Neural progenitor cell (in vitro differentiated cells): ENCODE data around the gene EIPR1. TPM values are rescaled to one million over a fixed set of nuclear protein-coding genes. Genes with fewer than 3 reads are reported as not detected.

Source experiments
- DNase-seq: peaks from one replicate; pipeline ENCODE4 v3.0.0-alpha.2; 2016; ENCODE audit warnings: low spot score
- H2AFZ ChIP-seq: fragments of 200-600 bp; sonication (generic); replicated peaks from 2 replicates; pipeline ENCODE4 v1.6.1; 2016; ENCODE audit warnings: antibody characterized with exemption
- H3F3A ChIP-seq: fragments of 200-600 bp; sonication (generic); 2 replicates; pipeline ENCODE4 v1.6.1; 2016; ENCODE audit warnings: antibody characterized with exemption, low read depth
- H3K27ac ChIP-seq: fragments of 200-600 bp; sonication (generic); 2 replicates; pipeline ENCODE4 v1.5.1; 2016; ENCODE audit warnings: mild to moderate bottlenecking
- H3K27me3 ChIP-seq: fragments of 200-600 bp; sonication (generic); 2 replicates; pipeline ENCODE4 v1.6.1; 2016; ENCODE audit warnings: mild to moderate bottlenecking, moderate library complexity
- H3K36me3 ChIP-seq: fragments of 200-600 bp; sonication (generic); 2 replicates; pipeline ENCODE4 v1.5.1; 2016
- H3K4me1 ChIP-seq: fragments of 200-600 bp; sonication (generic); 2 replicates; pipeline ENCODE4 v1.6.1; 2016; ENCODE audit warnings: mixed run types
- H3K4me2 ChIP-seq: fragments of 200-600 bp; sonication (generic); 2 replicates; pipeline ENCODE4 v1.6.1; 2016
- H3K4me3 ChIP-seq: fragments of 200-600 bp; sonication (generic); 2 replicates; pipeline ENCODE4 v1.5.1; 2016
- H3K79me2 ChIP-seq: fragments of 200-600 bp; sonication (generic); 2 replicates; pipeline ENCODE4 v1.6.1; 2016; ENCODE audit warnings: low read depth
- H3K9ac ChIP-seq: fragments of 200-600 bp; sonication (generic); 2 replicates; pipeline ENCODE4 v1.6.1; 2016
- H3K9me3 ChIP-seq: fragments of 200-600 bp; sonication (generic); 2 replicates; pipeline ENCODE4 v1.5.1; 2016; ENCODE audit warnings: low read depth
- H4K20me1 ChIP-seq: fragments of 200-600 bp; sonication (generic); 2 replicates; pipeline ENCODE4 v1.6.1; 2016; ENCODE audit warnings: low read depth
- H3K27ac Mint-ChIP-seq: 3 replicates; pipeline ENCODE4 v1.8.0; 2021; ENCODE audit warnings: mixed read lengths
- H3K27me3 Mint-ChIP-seq: 2 replicates; pipeline ENCODE4 v1.8.0; 2022; ENCODE audit warnings: low read depth, mild to moderate bottlenecking, inconsistent platforms, moderate library complexity, mixed read lengths; ENCODE audit not compliant: insufficient read depth
- H3K36me3 Mint-ChIP-seq: 3 replicates; pipeline ENCODE4 v1.8.0; 2021; ENCODE audit warnings: mixed read lengths
- H3K4me1 Mint-ChIP-seq: 3 replicates; pipeline ENCODE4 v1.8.0; 2021; ENCODE audit warnings: mixed read lengths
- H3K4me3 Mint-ChIP-seq: 3 replicates; pipeline ENCODE4 v1.8.0; 2021; ENCODE audit warnings: mild to moderate bottlenecking, moderate library complexity, mixed read lengths
- H3K9me3 Mint-ChIP-seq: 3 replicates; pipeline ENCODE4 v1.8.0; 2020; ENCODE audit warnings: mixed read lengths
- EZH2 ChIP-seq: fragments of 200-600 bp; sonication (generic); IDR thresholded peaks from 2 replicates; pipeline ENCODE4 v1.6.1; 2017; ENCODE audit warnings: antibody characterized with exemption, mild to moderate bottlenecking, moderate library complexity
- EZH2phosphoT487 ChIP-seq: fragments of 200-600 bp; sonication (generic); IDR thresholded peaks from 2 replicates; pipeline ENCODE4 v1.6.1; 2017; ENCODE audit warnings: antibody characterized with exemption
- total RNA-seq: library from RNA; depleted of rRNA; stranded (reverse); fragments of >200 nt; gene quantifications from 2 replicates; pipeline ENCODE4 v1.2.3, GENCODE V29; 2015; ENCODE audit warnings: low replicate concordance
- TF ChIP-seq, protein P1 (sequence below): fragments of 200-600 bp; sonication (generic); IDR thresholded peaks from 2 replicates; pipeline ENCODE4 v1.5.1; 2017; ENCODE audit warnings: antibody characterized with exemption, mild to moderate bottlenecking

Gene EIPR1
- total RNA-seq, 1 donor from 2014 or later: 57.1 TPM

GRCh38 chr2:3338340-3338739, 39.3 kb downstream of the EIPR1 start:
- Mint-ChIP-seq H3K27ac (no peak overlapping the region), H3K27me3 (peaks cover 3% of the 10 kb centered on the region), H3K36me3 (peaks cover 20% of the 10 kb centered on the region), H3K4me1 (peaks cover 2% of the 10 kb centered on the region), H3K4me3 (no peak overlapping the region), H3K9me3 (no peaks in the 10 kb centered on the region)
- no peak overlapping the region for H3K9ac ChIP-seq
- no peaks in the 10 kb centered on the region for H3K79me2 ChIP-seq
- TF ChIP-seq EZH2: no peak
- no peak for TF ChIP-seq EZH2phosphoT487
- TF ChIP-seq, protein P1, sequence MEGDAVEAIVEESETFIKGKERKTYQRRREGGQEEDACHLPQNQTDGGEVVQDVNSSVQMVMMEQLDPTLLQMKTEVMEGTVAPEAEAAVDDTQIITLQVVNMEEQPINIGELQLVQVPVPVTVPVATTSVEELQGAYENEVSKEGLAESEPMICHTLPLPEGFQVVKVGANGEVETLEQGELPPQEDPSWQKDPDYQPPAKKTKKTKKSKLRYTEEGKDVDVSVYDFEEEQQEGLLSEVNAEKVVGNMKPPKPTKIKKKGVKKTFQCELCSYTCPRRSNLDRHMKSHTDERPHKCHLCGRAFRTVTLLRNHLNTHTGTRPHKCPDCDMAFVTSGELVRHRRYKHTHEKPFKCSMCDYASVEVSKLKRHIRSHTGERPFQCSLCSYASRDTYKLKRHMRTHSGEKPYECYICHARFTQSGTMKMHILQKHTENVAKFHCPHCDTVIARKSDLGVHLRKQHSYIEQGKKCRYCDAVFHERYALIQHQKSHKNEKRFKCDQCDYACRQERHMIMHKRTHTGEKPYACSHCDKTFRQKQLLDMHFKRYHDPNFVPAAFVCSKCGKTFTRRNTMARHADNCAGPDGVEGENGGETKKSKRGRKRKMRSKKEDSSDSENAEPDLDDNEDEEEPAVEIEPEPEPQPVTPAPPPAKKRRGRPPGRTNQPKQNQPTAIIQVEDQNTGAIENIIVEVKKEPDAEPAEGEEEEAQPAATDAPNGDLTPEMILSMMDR: no peak
- no peaks in the 10 kb centered on the region for H3K4me1 ChIP-seq
- no peak overlapping the region for H2AFZ ChIP-seq
- H3F3A ChIP-seq: no peaks in the 10 kb centered on the region
- no peaks in the 10 kb centered on the region for H3K36me3 ChIP-seq
- H3K27me3 ChIP-seq: no peaks in the 10 kb centered on the region
- no peak overlapping the region for H3K27ac ChIP-seq
- no peak overlapping the region for H3K4me2 ChIP-seq
- no peak overlapping the region for H3K4me3 ChIP-seq
- peaks cover 3% of the 10 kb centered on the region for H4K20me1 ChIP-seq
- DNase-seq: no peak
- H3K9me3 ChIP-seq: no peaks in the 10 kb centered on the region

DNA sequence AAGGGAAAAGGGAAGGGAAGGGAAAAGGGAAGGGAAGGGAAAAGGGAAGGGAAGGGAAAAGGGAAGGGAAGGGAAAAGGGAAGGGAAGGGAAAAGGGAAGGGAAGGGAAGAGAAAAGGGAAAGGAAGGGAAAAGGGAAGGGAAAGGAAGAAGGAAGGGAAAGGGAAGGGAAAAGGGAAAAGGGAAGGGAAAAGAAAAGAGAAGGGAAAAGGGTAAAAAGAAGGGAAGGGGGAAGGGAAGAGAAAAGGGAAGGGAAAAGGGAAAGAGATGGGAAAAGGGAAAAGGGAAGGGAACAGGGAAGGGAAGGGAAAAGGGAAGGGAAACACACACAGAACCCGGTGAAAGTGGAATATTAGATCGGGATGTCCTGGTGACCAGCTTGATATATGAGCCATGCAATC, 40.8 kb downstream of the EIPR1 start:
- no peak overlapping the region for H3K4me3 ChIP-seq
- no peaks in the 10 kb centered on the region for H3K9me3 Mint-ChIP-seq

GRCh38 chr2:3334392-3335345, 42.9 kb downstream of the EIPR1 start:
- TF ChIP-seq, protein P1: no peak
- TF ChIP-seq EZH2phosphoT487: no peak
- no peak for TF ChIP-seq EZH2
- no peaks in the 10 kb centered on the region for H3K4me1 ChIP-seq
- H2AFZ ChIP-seq: no peak overlapping the region
- no peak for DNase-seq
- no peak overlapping the region for H3K27ac ChIP-seq
- H3K9ac ChIP-seq: no peak overlapping the region
- Mint-ChIP-seq H3K36me3 (peaks cover 39% of the 10 kb centered on the region), H3K27ac (no peak overlapping the region), H3K27me3 (peaks cover 3% of the 10 kb centered on the region), H3K4me3 (no peak overlapping the region), H3K4me1 (peaks cover 2% of the 10 kb centered on the region), H3K9me3 (peaks cover 3% of the 10 kb centered on the region)
- no peaks in the 10 kb centered on the region for H3K27me3 ChIP-seq
- H3K36me3 ChIP-seq: no peaks in the 10 kb centered on the region
- H3F3A ChIP-seq: no peaks in the 10 kb centered on the region
- H3K79me2 ChIP-seq: no peaks in the 10 kb centered on the region
- H4K20me1 ChIP-seq: no peaks in the 10 kb centered on the region
- H3K9me3 ChIP-seq: no peaks in the 10 kb centered on the region
- no peak overlapping the region for H3K4me2 ChIP-seq
- H3K4me3 ChIP-seq: no peak overlapping the region

More for the DNA sequence above, 40.8 kb downstream of the EIPR1 start:
- Histone ChIP-seq H3F3A (no peaks in the 10 kb centered on the region), H3K27me3 (no peaks in the 10 kb centered on the region), H3K9me3 (no peaks in the 10 kb centered on the region), H3K4me1 (no peaks in the 10 kb centered on the region), H3K9ac (no peak overlapping the region), H3K4me2 (no peak overlapping the region), H3K79me2 (no peaks in the 10 kb centered on the region), H2AFZ (no peak overlapping the region), H4K20me1 (no peaks in the 10 kb centered on the region), H3K36me3 (no peaks in the 10 kb centered on the region), H3K27ac (no peak overlapping the region)
- DNase-seq: no peak
- H3K27me3 Mint-ChIP-seq: peaks cover 3% of the 10 kb centered on the region
- no peak overlapping the region for H3K27ac Mint-ChIP-seq
- TF ChIP-seq EZH2: no peak
- TF ChIP-seq, protein P1: no peak
- H3K36me3 Mint-ChIP-seq: peaks cover 27% of the 10 kb centered on the region
- peaks cover 2% of the 10 kb centered on the region for H3K4me1 Mint-ChIP-seq
- no peak overlapping the region for H3K4me3 Mint-ChIP-seq
